SK-N-SH (cell line): ENCODE results near the gene FBXO15.

Experiments
- CTCF ChIP-seq: fragments of 200-600 bp; sonication (generic); IDR thresholded peaks from 2 replicates; pipeline ENCODE4 v1.6.1; 2017; ENCODE audit warnings: antibody characterized with exemption, mild to moderate bottlenecking, moderate library complexity
- EZH2phosphoT487 ChIP-seq: fragments of 200-600 bp; sonication (generic); IDR thresholded peaks from 2 replicates; pipeline ENCODE4 v1.6.1; 2017; ENCODE audit warnings: low read depth, mixed run types, mild to moderate bottlenecking, antibody characterized with exemption, moderate library complexity, borderline replicate concordance
- POLR2AphosphoS5 ChIP-seq: IDR thresholded peaks from 2 replicates; pipeline ENCODE4 v1.6.1; 2012; ENCODE audit warnings: low read depth, low read length
- TAF1 ChIP-seq: IDR thresholded peaks from 2 replicates; pipeline ENCODE4 v1.6.1; 2012; ENCODE audit warnings: low read depth, mild to moderate bottlenecking, low read length, moderate library complexity, borderline replicate concordance

GRCh38 chr18:74163019-74163660, 15.5 kb upstream of the FBXO15 start:
- TF ChIP-seq EZH2phosphoT487, result no peak
- TF ChIP-seq CTCF, result peak; percentile 13; the same call in 1 of the 2 replicates
- TF ChIP-seq POLR2AphosphoS5, result no peak
- no peak for TF ChIP-seq TAF1
